OCI-LY3 (cell line): Measurements from ENCODE around the gene TTF2.

Experiments
- CTCF ChIP-seq: fragments of 200-600, 300-600 bp; sonication (generic); IDR thresholded peaks from 2 replicates; pipeline ENCODE4 v1.5.1; 2014; ENCODE audit warnings: antibody characterized with exemption, low read length, low read depth
- EZH2phosphoT487 ChIP-seq: fragments of 200-600 bp; shearing (Covaris generic); IDR thresholded peaks from 2 replicates; pipeline ENCODE4 v1.6.1; 2018; ENCODE audit warnings: antibody characterized with exemption, mixed run types, low read depth

- TF ChIP-seq CTCF (no peak), EZH2phosphoT487 (no peak)
These were observed 25.3 kb upstream of the TTF2 start for GRCh38 chr1:117034791-117035290.
